ENCODE results near the gene FAM171A1.

- no peak for TF ChIP-seq CTCF (IDR thresholded peaks at IDR 0.05)
- TF ChIP-seq POLR2A (IDR thresholded peaks at IDR 0.05), result no peak
- TF ChIP-seq POLR2AphosphoS5 (IDR thresholded peaks at IDR 0.05), result no peak
These were observed 22.2 kb upstream of the FAM171A1 start for GRCh38 chr10:15393139-15393825.
